HFF-Myc (cell line): Measurements from ENCODE around the gene AKAP8.
A peak's percentile ranks its signal among the peaks of the same experiment; 100 is the strongest.

Experiments used
- DNase-seq: peaks from one replicate; pipeline ENCODE4 v3.0.0-alpha.2; 2011; ENCODE audit warnings: low read depth; ENCODE audit errors: extremely low read depth
- H3K4me3 ChIP-seq: replicated peaks from 2 replicates; pipeline ENCODE4 v1.5.1; 2011; ENCODE audit warnings: low read depth, mild to moderate bottlenecking, control low read depth, low read length
- TF ChIP-seq, protein P1 (sequence below): IDR thresholded peaks from 2 replicates; pipeline ENCODE4 v1.5.1; 2012; ENCODE audit warnings: mild to moderate bottlenecking, low read depth, low read length, control low read depth; ENCODE audit errors: missing control alignments

AKAP8 gene

DNA sequence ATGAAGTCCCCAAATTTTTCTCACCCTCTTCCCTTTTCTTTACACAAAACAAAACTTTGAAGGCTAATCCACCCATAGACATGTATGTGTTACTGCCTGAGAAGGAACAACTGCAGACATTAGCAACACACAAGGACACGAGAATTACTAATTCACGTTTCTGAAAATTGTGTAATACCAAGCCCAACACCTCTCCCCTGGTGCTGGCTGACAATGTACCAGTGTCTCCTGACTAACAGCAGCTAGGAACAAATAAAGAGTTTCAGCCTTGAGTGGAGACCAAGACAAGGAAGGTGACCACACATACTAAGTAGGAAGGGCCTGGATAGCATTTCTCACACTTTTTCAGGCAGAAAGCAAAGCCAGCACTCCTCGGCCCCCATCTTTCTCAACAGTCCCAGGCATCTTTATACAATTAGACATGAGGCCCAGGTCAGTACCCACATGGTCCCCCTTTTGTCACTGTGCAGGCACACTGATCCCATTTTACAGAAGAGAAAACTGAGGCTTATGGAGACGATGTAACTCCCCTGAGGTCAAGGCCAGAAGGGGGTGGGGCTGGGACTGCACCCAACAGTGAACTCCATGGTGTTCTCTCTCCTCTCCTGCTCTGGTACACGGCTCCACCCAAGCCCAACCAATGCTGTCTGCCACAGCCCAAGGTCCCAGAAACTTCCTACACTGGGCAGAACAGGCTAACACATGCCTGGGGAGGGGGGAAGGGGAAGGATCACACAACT, 55.9 kb downstream of the AKAP8 start:
- no peak for DNase-seq
- TF ChIP-seq, protein P1, sequence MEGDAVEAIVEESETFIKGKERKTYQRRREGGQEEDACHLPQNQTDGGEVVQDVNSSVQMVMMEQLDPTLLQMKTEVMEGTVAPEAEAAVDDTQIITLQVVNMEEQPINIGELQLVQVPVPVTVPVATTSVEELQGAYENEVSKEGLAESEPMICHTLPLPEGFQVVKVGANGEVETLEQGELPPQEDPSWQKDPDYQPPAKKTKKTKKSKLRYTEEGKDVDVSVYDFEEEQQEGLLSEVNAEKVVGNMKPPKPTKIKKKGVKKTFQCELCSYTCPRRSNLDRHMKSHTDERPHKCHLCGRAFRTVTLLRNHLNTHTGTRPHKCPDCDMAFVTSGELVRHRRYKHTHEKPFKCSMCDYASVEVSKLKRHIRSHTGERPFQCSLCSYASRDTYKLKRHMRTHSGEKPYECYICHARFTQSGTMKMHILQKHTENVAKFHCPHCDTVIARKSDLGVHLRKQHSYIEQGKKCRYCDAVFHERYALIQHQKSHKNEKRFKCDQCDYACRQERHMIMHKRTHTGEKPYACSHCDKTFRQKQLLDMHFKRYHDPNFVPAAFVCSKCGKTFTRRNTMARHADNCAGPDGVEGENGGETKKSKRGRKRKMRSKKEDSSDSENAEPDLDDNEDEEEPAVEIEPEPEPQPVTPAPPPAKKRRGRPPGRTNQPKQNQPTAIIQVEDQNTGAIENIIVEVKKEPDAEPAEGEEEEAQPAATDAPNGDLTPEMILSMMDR: no peak
- no peak overlapping the region for H3K4me3 ChIP-seq

DNA sequence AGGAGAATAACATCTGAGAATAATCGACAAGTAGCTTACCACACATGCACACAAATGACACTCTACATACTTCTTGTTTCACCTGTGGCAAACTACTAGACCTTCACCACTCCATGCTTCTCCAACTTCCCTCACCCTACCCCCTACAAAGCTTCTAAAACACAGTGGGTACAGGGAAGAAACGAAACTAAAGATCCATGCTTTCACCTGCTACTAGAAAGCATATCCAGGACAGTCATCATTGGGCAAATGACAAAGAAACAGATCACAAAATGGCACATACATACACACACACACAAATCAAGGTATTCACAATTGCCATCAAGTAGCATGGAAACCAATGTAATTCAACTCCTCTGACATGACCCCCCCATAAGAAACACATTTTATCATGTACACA, 57.8 kb downstream of the AKAP8 start:
- no peak overlapping the region for H3K4me3 ChIP-seq
- DNase-seq: no peak
- TF ChIP-seq, protein P1: no peak

DNA sequence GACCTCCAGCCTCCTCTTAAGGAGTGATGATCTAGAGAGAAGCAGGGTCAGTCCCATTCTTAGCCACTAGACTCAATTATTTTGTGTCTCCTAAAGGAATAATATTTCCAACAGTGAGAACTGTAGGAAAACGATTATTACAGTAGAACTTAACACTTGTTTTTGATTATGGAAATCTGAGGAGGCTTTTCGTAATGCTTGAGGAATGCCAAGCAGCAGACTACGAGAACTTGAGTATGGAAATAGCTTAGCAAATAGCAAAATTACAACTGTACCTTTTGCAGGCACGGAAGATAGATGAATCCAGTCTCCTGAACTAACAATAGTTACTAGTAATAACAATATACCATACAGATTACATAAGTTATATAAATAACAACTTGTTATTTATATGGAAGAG, 59.5 kb downstream of the AKAP8 start:
- DNase-seq: peak; percentile 44
- TF ChIP-seq, protein P1: no peak
- no peak overlapping the region for H3K4me3 ChIP-seq

DNA sequence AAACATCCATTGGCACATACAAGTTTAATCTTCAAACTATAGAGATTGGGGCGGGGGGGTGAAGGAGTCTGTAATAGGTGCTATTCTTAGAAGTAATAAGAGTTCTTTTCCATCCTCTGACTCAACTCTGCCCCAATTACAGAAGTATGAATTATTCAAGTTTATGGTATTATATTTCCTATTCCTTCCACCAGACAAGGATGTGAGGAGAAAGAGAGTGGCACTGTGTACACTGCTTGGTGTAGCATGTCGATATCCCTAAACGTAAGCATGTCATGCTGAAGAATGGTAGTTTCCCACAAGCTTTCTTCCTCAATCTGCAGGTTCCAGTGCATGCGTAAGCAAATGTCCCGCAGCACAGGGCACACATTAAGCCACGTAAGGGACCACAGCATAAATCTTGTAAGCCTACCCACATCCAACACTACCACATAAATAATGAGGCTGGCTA, 61.3 kb downstream of the AKAP8 start:
- no peak for DNase-seq
- no peak overlapping the region for H3K4me3 ChIP-seq
- TF ChIP-seq, protein P1: no peak

DNA sequence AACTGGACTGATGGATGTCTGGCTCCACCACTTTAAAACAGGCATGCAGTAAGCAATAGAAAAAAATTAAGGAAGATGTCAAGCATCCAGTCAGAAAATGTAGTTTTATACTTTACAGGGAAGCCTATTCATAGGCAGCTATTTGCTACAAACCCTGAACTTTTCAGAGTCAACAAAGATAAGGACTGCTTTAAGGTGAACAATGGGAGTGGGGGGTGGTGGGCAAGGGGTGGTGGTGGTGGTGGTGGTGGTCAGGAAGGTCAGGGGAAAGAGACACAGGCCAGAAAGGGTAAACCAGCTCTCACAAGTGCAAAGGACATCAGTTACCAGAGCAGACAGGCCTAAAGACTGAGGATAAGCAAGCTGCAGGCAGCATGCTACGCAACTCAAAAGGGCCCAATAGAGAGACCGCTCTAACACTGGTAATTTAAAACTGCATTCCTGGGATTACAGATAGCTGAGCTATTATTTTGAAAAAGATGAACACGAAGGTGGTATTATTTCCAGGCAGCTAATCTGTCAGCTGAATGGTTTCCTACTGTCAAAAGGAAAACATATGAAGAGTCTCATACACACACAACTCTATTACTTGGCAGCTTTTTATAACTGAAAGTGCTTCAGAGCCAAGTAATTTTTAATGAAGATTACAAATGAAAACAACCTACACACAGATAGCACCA, 62.1 kb downstream of the AKAP8 start:
- DNase-seq: no peak
- H3K4me3 ChIP-seq: no peak overlapping the region
- TF ChIP-seq, protein P1: no peak

DNA sequence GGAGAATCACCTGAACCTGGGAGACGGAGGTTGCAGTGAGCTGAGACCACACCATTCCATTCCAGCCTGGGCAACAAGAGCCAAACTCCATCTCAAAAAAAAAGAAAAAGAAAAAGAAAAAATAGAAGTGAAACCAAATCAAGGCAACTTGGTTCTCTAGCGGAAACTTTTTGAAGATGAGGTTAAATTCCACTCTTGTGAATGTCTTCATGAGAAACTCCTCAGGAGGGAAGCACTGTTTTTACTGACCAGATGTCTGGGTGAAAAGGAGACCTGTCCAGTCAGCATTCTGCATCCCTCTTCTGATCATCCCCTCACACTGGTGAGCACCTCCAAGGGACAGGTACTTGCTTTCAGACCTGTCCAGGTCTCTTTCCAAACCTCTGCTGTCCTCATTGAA, 63.1 kb downstream of the AKAP8 start:
- TF ChIP-seq, protein P1: no peak
- DNase-seq: no peak
- no peak overlapping the region for H3K4me3 ChIP-seq

DNA sequence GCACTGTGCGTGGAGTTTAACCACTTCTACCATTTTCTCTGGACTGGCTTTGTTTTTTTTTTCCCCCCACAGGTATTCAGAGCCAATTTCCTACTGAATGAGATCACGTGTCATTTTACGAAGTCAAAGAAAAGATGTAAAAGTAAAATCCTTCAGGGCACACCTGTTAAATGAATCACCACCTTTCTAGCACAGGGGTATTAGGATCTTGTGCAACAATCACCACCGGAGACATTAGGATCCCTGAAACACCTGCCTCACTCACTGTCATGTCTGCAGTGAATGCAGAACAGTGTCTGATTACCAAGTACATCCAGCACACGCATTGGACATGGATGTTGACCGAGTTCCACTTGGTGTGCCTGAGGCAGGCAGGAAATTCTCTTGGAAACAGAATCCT, 64.5 kb downstream of the AKAP8 start:
- no peak for DNase-seq
- no peak overlapping the region for H3K4me3 ChIP-seq
- TF ChIP-seq, protein P1: no peak
